AG09309 (cell line): ENCODE measurements around the gene CGB1.

Experiments
- DNase-seq: peaks from one replicate; pipeline ENCODE4 v3.0.0-alpha.2; 2010; ENCODE audit warnings: low read depth
- H3K4me3 ChIP-seq: 2 replicates; pipeline ENCODE4 v1.5.1; 2011; ENCODE audit warnings: mild to moderate bottlenecking, low read depth, low read length, moderate library complexity; ENCODE audit not compliant: control insufficient read depth
- TF ChIP-seq, protein P1 (sequence below): IDR thresholded peaks from 2 replicates; pipeline ENCODE4 v1.5.1; 2011; ENCODE audit warnings: mild to moderate bottlenecking, low read depth, low read length, inconsistent platforms; ENCODE audit not compliant: insufficient read depth, control insufficient read depth; ENCODE audit errors: missing control alignments

Gene CGB1

DNA sequence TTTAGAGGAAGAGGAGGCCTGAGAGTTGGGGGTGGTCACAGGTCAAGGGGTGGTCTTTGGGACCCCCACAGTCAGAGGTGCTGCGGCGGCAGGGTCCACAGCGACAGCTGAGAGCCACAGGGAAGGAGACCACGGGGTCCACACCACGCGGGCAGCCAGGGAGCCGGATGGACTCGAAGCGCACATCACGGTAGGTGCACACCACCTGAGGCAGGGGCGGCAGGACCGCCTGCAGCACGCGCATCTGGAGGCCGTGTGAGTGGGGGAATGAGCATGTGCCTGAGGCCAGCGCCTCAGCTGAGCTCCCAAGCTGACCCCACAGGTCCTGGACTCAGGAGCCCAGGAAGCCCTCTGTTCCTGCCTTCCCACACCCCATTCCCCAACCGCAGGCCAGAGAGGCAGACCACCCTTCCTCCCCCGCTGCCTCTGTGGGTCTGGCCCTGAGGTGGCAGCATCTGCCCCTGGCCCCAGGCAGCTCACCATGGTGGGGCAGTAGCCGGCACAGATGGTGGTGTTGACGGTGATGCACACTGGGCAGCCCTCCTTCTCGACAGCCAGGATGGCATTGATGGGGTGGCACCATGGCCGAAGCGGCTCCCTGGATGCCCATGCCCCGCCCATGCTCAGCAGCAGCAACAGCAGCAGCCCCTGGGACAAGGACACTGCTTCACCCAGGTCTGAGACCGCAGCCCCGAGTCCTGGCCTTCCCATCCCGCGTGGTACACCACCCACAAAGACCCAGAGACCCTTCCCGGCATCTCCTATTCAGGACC, 20.4 kb downstream of the CGB1 start:
- no peak overlapping the region for H3K4me3 ChIP-seq
- TF ChIP-seq, protein P1, sequence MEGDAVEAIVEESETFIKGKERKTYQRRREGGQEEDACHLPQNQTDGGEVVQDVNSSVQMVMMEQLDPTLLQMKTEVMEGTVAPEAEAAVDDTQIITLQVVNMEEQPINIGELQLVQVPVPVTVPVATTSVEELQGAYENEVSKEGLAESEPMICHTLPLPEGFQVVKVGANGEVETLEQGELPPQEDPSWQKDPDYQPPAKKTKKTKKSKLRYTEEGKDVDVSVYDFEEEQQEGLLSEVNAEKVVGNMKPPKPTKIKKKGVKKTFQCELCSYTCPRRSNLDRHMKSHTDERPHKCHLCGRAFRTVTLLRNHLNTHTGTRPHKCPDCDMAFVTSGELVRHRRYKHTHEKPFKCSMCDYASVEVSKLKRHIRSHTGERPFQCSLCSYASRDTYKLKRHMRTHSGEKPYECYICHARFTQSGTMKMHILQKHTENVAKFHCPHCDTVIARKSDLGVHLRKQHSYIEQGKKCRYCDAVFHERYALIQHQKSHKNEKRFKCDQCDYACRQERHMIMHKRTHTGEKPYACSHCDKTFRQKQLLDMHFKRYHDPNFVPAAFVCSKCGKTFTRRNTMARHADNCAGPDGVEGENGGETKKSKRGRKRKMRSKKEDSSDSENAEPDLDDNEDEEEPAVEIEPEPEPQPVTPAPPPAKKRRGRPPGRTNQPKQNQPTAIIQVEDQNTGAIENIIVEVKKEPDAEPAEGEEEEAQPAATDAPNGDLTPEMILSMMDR = no peak
- DNase-seq = no peak

DNA sequence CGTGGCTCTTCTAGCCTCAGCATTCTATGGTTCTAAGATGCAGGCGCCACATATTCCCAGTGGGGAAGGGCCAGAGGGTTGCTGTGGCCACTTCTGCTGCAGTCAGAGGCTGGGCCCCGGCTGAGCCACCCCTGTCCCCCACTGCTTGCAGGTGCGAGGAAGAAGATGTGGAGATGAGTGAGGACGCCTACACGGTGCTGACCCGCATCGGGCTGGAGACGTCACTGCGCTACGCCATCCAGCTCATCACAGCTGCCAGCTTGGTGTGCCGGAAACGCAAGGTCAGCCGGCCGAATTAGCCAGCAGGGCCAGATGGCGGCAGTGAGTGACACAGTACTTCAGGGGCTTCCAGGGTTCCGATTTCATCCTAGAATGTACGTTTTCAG, 21.8 kb downstream of the CGB1 start:
- H3K4me3 ChIP-seq = no peak overlapping the region

DNA sequence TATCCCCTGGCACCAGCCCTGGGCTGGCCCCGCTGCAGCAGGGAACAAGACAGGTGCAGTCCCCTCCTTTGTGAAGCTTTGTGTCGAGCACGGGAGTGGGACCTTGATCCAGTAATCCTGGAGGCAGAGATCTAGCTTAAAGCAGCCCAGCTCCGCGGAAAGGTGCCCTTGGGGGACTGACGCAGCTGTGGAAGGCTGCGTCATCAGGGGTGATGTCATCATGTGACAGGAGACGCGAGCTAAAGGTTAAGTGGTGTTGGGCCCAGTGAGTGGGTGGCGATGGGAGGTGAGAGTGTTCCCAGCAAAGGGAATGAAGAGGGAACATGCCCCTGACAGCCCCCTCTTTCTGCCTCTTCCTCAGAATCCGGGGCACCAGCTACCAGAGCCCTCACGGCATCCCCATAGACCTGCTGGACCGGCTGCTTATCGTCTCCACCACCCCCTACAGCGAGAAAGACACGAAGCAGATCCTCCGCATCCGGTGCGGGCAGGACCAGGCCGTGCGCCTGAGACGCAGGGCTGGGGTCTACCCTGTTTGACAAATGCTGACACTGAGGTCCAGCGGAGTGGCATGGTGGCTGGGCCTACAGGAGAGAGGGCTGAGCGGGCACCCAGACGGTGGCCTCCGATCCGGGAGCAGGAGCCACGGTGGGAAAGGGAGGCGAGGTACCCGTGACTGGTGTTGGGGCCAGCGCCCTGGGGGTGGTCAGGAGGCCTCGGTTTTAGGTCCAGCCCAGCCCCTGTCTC, 22.4 kb downstream of the CGB1 start:
- no peak overlapping the region for H3K4me3 ChIP-seq
- DNase-seq = no peak
- TF ChIP-seq, protein P1 = no peak

More for the DNA sequence above, 21.8 kb downstream of the CGB1 start:
- TF ChIP-seq, protein P1 = no peak
- DNase-seq = no peak

DNA sequence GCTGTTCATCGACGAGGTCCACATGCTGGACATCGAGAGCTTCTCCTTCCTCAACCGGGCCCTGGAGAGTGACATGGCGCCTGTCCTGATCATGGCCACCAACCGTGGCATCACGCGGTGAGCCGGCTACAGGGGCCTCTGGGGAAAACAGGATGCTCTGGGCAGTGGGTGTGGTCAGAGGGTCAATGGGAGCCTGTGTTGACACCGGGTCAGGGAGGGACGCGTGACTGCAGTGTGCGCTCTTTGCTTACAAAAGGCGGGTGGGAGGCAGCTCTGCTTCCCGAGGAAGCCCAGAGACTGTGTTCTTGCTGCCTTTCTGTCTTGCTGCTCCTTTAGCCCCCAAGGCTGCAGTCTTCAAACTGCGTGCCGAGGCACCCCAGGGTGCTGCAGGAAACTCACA, 25.5 kb downstream of the CGB1 start:
- TF ChIP-seq, protein P1 = no peak
- no peak overlapping the region for H3K4me3 ChIP-seq
- no peak for DNase-seq

DNA sequence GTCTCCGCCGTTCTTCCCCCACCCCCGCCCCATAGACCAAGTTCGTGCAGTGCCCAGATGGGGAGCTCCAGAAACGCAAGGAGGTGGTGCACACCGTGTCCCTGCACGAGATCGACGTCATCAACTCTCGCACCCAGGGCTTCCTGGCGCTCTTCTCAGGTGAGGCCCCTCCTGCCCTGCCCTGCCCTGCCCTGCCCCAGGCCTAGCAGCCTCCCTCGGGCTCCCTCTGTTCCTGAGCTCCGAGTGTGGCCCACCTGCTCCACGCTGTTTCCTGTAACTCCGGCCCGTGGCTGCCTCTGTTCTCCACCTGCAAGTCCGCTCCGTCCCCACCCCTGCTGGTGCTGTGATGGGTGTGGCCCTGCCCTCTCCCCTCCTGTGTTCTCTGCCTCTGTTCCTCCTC, 26.2 kb downstream of the CGB1 start:
- TF ChIP-seq, protein P1 = no peak
- no peak for DNase-seq
- H3K4me3 ChIP-seq = no peak overlapping the region

DNA sequence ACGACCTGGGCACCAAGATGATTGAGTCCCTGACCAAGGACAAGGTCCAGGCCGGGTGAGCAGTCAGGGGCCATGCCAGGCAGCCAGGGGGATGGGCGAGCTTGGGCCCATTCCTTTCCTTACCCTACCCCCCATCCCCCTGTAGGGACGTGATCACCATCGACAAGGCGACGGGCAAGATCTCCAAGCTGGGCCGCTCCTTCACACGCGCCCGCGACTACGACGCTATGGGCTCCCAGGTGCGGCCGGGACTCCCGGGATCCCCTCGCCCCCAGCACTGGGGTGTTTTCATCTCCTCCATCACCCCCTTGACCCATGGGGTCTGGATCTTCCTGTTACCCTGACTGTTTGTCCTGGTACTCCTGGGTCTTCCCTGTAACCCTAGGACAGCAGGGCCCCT, 26.9 kb downstream of the CGB1 start:
- no peak overlapping the region for H3K4me3 ChIP-seq
- DNase-seq = no peak
- TF ChIP-seq, protein P1 = no peak
